ENCODE data around the gene KPTN. TPM values are rescaled to one million over a fixed set of nuclear protein-coding genes. Genes with fewer than 3 reads are reported as not detected.
A peak's percentile ranks its signal among the peaks of the same experiment; 100 is the strongest.
"Not testable (repeated sequence)": the region's sequence is repeated elsewhere in the genome, so short reads cannot be mapped to it uniquely, and the experiment has no call there.

Gene KPTN
- total RNA-seq, 1 donor = 6.7 TPM

- no peak for DNase-seq (ENCODE audit: low read depth in 2 of 3, low spot score in 2 of 3)
These were observed 8.8 kb upstream of the KPTN start for GRCh38 chr19:47492571-47493377.

GRCh38 chr19:47492137-47492533 lies 8.1 kb upstream of the KPTN start:
- no peak for DNase-seq (ENCODE audit: low read depth in 2 of 3, low spot score in 2 of 3)

DNA sequence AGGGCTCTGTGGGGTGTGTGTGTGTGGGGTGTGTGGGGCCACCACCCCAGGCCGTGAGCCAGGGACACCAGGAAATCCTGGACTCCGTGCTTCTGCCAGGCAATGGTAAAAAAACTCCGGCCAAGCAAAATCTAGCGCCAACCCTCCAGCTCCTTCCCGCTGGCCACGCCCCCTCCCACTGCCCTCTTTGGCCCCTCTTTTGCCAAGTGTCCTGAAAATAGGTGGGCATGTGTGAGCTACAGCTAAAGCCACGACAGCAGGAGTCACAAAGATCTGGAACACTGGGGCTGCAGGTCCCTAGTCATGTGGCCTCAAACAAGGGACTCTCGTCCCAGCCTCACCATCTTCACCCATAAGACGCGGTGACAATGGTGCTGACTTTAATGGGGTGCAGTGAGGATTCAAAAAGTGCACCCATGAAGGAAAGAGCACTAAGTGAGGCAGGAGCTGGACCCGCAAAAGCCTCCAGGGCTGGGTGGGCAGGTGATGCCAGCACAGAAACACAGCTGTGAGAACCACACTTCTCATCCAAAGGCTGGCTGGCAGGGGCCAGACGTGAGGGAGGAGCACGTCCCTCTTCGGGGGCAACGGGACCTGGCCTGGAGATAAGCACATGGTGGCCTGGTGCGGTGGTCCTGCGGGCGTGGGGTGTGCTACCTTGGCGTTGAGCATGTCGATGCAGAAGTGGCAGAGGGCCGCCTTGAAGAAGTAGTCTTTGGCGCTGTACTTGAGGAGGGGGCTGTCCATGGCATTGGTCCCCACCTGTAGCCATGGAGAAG lies 7.5 kb upstream of the KPTN start:
- no peak for DNase-seq (ENCODE audit: low read depth in 2 of 3, low spot score in 2 of 3)

GRCh38 chr19:47490847-47491246 lies 6.8 kb upstream of the KPTN start:
- DNase-seq (ENCODE audit: low read depth in 2 of 3, low spot score in 2 of 3) = no peak

DNA sequence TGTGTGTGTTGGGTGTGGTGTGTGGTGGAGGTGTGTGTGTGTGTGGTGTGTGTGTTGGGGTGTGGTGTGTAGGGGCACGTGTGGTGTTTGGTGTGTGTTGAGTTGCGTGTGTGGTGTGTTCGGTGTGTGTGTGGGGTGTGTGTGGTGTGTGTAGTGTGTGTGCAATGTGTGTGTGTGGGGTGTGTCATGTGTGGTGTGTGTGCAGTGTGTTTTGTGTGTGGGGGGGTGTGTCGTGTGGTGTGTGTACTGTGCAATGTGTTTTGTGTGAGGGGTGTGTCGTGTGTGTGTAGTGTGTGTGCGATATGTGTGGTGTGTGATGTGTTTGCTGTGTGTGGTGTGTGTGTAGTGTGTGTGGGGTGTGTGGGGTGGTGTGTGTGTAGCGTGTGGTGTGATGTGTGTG lies 6.0 kb upstream of the KPTN start:
- DNase-seq (ENCODE audit: low read depth in 2 of 3, low spot score in 2 of 3) = no peak

- no peak for DNase-seq (ENCODE audit: low read depth in 2 of 3, low spot score in 2 of 3)
These were observed 5.3 kb upstream of the KPTN start for GRCh38 chr19:47489072-47489914.

DNA sequence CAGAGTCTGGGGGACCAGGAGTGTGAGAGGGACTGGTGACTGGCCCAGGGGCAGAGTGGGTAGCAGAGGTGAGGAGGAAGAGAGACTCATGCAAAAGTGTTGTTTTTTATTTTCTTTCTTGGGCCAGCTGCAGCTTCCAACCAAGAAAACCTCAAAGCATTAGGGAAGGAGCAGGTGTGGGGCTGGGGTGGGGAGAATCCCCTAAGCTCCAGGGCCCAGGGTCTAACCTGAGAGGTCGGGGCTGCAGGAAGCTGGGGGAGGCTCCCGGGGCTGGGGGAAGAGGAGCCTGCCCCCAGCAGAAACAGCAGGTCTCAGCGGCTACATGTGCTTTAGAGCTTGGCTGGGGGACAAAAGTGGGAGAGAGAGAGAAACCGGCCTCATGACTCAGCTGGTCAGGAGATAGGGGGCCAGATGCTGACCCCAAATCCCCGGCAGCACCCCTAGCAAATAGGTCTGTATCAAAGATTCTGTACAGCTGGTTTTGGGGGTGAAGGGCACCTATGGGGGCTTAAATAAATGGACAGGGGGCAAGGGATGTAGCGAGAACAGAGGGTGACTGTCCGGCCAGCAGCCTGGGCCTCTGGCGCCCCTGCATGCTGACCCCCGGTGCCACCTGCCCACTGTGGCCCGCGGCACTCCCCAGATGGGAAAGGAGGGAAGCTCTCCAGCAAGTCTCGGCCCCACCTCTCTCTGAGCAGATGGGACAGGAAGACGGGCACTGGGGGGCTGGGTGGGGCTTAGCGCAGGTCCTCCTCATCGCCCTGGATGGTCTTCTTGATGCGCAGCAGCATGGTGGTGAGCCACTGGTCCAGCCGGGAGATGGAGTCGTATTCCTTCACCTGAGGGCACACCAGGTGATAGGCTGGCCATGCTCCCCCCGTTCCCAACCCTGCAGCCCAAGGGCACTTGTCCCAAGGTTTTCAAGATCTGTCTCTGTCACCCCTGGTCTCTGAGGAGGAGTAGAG lies 3.8 kb upstream of the KPTN start:
- peak in 2 of 3 donors; percentile 52 to 69 for DNase-seq (ENCODE audit: low read depth in 2 of 3, low spot score in 2 of 3)

- DNase-seq (ENCODE audit: low read depth in 2 of 3, low spot score in 2 of 3) = peak in 2 of 3 donors; percentile 67 to 94
These were observed 2.9 kb upstream of the KPTN start for GRCh38 chr19:47486900-47487299.

GRCh38 chr19:47486220-47486619 lies 2.2 kb upstream of the KPTN start:
- not testable (repeated sequence) for DNase-seq (ENCODE audit: low read depth in 2 of 3, low spot score in 2 of 3)

GRCh38 chr19:47485210-47485609 lies 1.2 kb upstream of the KPTN start:
- DNase-seq (ENCODE audit: low read depth in 2 of 3, low spot score in 2 of 3) = peak in 1 of 3 donors; percentile 43

DNA sequence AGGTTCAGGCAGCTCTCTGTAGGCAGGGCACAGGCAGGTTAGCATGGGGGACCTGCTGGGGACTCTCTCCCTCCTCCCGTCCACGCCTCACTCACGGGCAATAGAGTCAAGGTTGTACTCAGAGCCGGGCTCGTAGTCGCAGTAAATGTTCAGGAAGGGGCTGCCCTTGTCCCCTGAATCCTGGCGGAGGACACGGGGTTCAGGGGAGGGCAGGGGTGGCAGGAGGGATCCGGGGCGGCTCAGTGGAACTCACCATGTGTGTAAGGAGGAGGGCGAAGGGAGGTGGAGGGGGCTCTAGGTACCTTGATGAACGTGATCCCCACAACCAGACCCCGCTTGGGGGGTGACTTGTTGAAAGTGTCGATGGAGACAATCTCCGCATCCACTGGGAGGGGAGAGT lies 819 bp downstream of the KPTN start:
- DNase-seq (ENCODE audit: low read depth in 2 of 3, low spot score in 2 of 3) = no peak

DNA sequence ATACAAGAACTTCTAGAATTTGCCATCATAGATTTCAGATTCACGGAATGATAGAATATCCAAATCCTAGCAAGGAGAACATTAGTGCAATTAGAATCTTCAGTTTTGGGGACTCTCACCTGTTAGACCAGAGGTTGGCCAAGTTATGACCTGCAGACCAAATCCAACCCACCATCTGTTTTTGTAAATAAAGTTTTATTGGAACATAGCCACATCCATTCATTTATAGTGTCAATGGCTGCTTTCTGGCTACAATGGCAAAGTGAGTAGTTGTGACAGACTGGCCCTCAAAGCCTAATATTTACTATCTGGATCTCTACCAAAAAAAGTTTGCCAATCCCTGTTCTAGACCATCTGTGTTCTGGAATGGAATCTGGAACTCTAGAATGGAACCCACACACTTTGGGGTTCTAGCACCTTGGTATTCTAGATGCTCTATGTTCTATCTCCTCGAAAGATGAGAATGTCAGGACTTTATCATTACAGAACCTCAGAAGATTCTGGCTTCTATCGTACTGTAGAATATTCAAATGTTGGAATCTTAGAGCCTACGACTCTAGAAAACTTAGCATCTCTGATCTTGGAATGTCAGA lies 2.5 kb downstream of the KPTN start:
- no peak for DNase-seq (ENCODE audit: low read depth in 2 of 3, low spot score in 2 of 3)

- no peak for DNase-seq (ENCODE audit: low read depth in 2 of 3, low spot score in 2 of 3)
These were observed 3.4 kb downstream of the KPTN start for GRCh38 chr19:47480658-47481057.

DNA sequence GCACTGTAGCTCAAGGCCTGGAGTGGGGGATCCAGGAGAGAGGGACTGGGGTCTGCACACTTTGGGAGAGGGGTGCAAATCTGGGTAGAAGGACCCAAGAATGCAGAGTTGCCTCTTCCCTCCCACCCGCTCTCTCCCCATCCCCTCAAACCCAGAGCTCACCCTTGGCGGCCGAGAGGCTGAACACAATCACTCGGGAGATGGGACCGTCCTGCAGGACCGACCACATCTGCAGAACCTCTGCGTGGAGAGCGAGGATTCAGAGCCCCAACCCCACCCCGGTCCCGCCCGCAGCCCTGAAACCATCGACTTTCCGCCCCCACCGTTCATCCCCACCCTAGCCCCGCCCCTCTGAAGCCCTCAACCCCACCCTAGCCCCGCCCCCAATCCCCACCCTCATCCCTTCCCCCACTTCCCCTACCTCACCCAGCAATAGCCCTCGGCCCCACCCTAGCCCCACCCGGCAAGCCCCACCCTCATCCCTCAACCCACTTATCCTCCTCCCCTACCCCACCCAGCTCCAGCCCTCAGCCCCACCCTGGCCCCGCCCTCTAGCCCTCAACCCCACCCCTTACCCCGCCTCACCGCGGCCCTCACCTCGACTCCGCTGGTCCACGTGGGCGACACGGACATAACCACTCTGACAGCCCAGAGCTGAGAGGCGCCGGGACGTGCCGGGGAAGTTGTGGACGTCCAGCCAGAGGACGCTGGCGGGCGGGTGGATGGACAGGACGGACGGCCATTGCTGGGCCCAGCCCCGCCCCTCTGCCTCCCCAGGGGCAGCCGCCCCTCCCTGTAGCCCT lies 4.1 kb downstream of the KPTN start:
- DNase-seq (ENCODE audit: low read depth in 2 of 3, low spot score in 2 of 3) = no peak

- no peak for DNase-seq (ENCODE audit: low read depth in 2 of 3, low spot score in 2 of 3)
These were observed 7.5 kb downstream of the KPTN start for GRCh38 chr19:47476438-47476972.

DNA sequence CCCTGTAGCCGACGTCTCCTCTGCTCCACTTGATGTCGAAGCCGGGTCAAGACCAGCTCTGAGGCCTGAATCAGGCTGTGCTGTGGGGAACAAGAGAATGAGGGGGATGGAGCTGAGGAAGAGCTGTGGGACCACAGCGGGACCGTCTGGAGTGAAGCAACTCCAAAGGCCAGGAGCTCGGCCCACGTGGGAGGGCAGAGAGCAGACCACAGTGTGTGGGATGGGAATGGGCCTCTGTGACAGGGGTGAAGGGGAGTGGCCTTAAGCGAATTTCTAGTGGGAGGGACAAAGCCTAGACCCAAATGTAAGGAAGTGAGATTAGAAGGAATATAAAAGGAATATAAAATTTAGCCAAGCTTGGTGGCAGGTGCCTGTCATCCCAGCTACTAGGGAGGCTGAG lies 8.6 kb downstream of the KPTN start:
- no peak for DNase-seq (ENCODE audit: low read depth in 2 of 3, low spot score in 2 of 3)

DNA sequence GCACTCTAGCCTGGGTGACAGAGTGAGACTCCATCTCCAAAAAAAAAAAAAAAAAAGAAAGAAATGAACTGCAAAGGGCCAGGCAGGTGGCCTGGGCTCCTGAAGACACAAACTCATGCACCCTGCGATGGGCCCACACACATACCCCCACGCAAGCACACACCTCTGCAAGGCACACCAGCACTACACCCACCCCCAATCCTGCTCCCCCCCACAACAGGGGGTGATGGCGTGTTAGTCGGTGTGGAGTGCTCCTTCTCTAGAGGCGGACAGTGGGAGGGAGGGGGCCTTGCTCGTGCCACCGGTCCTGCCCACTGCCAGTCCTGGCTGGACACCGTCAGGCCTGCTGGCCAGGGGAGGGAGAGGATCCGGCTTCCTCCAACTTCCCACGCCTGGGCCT lies 10.7 kb downstream of the KPTN start:
- DNase-seq (ENCODE audit: low read depth in 2 of 3, low spot score in 2 of 3) = no peak

GRCh38 chr19:47471733-47472457 lies 12.1 kb downstream of the KPTN start, which contains the start of gene SLC8A2:
SLC8A2 (minus strand) TSS chr19:47471893; CDS start chr19:47466403, 5,490 bp downstream.
- DNase-seq (ENCODE audit: low read depth in 2 of 3, low spot score in 2 of 3) = peak; percentile 31 to 92 (median 89)
